IPS-NIHi11 (cell line): ENCODE results near the gene MYH14.
A peak's percentile ranks its signal among the peaks of the same experiment; 100 is the strongest.

Source experiments
- DNase-seq: peaks from one replicate; pipeline ENCODE4 v3.0.0; 2012; ENCODE audit warnings: mixed read lengths, low spot score

Gene MYH14

DNA sequence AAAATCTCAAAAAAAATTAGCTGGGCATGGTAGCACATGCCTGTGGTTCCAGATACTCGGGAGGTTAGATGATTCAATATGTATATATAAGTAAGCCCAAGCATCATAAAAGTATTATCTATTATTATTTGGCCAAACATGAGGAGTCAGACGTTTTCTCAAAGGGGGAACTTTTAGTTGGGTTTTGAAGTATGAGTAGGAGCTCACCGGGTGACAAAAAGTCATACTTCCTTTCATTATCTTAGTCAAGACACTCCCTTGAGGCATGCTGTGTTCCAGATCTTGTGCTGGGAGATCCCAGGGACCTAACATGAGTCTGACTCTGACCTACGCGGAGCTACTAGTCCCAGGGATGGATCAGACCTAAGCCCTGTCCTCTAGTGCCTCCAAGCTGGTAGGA, 8.2 kb upstream of the MYH14 start:
- no peak for DNase-seq

DNA sequence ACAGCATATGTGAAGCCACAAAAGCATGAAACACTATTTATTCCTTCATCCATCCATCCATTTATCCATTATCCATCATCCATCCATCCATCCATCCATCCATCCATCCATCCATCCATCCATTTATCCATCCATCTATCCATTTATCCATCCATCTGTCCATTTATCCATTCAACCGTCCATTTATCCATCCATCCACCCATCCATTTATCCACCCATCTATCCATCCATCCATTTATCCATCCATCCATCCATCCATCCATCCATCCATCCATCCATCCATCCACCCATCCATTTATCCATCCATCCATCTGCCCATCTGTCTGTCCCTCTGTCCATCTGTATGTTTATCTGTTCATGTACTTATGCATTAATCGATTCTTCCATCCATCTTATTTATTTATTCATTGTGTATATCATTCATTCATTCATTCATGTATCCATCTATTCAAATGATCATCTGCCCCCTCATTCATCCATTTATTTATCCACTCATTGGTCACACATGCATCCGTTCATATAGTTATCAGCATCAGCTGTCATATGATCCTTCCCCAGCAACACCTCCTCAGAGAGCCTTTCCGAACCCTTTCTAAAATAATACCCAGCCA, 7.0 kb upstream of the MYH14 start:
- DNase-seq, result no peak

DNA sequence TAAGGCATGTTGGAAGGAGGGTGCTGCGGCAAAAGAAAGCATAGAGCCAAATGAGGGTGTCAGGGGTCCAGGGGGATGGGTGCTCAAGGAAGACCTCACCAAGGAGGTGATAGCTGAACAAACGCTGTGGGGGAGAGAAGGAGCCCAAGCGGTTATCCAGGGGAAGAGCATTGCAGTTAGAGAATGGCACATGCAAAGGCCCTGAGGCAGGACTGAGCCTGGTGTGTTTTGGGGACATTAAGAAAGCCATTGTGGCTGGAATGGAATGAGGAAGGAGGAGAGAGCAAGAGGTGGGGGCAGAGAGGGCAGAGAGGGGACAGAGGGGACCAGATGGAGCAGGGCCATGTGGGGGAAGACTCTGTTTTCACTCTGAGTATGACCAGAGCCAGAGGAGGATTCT, 6.1 kb upstream of the MYH14 start:
- no peak for DNase-seq

DNA sequence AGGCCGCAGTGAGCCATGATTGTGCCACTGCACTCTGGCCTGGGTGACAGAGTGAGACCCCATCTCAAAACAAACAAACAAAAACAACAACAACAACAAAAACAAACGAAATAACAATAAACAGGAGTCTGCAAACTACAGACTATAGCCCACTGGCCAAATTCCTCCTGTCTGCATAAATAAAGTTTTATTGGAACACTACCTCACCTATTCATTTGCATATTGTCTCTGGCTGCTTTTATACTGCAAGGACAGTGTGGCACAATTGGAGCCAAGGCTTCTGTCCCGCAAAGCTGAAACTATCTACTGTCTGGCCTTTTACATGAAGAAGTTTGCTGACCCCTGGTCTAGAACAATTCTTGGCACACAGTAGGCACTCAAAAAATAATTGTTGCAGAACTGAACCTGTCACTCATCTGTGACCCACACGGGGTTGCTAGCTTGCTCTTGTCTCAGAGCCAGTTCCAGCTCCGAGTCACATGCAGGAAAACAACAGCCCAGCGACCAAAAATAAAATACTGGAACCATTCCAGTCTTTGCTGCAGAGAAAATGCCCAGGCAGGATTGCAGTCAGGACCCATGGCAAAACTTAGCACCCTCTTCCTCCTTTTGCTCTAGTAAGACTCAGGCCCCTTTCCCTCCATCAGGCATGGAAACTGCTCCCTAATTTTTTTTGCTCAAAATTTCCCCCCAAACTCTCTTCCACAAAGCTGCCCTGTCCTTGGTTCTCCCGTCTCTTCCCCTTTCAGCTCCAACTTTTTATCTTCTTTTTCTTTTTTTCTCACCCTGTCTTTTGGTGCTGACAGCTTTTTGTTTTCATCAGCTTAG, 4.8 kb upstream of the MYH14 start:
- DNase-seq, result no peak

DNA sequence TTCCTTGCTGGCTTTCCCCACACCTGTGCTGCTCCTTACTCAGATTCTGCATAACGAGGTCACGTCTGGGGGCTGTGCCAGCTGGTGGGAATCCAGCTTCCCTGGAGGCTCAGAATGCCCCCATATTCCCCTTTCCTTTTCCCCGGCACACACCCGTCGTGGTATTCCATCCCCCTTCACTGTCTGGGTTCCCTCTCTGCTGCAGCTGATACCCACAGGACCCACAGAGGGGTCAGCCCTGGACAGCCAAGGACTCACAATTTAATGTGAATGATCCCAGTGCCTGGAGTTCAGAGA, 4.2 kb upstream of the MYH14 start:
- DNase-seq, result no peak

DNA sequence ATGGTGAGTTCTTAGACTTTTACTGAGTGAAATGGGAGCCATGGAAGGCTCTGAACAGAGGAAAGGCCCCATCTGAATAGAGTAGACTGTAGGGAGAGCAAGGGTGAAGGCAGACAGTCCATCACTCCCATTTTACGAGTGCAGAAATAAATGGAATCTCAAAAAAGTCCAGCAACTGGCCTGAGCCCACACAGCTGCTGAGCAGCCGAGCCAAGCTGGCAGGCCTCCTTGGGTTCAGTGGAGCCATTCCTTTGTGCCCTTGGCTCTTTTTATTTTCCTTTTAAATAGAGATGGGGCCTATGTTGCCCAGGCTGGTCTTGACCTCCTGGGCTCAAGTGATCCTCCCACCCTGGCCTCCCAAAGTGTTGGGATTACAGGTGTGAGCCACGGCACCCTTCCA, 1.0 kb upstream of the MYH14 start:
- DNase-seq, result no peak

DNA sequence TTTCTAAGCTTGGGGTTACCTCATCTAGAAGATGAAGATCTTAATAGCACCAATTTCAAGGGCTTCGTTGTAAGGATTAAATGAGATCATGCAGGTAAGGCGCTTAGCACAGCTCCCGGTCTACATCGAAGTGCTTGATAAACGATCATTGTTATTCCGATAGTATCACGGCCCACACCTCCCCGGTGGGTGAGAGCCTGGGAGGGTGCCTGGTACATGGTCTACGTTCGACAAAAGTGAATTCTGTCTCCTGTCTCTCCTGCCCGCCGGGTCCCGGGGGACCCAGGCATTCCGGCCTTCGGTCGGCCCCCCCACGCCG, 501 bp upstream of the MYH14 start:
- DNase-seq, result no peak

DNA sequence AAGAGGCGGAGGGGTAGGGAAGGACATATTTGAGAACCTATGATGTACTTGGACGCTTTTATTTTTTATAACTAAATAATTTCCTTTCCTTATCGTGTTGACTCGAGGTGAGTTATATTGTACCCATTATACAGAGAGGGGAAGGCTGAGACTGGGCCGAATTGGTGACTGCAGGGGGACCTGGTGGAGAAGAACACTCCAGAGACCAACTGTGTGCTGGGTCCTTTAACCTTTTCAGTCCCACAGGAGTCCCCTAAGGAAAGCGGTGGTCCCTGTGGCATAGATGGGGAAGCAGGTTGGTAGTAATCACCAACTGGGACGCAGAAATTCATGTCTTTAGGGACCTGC, 633 bp downstream of the MYH14 start:
- DNase-seq, result no peak

DNA sequence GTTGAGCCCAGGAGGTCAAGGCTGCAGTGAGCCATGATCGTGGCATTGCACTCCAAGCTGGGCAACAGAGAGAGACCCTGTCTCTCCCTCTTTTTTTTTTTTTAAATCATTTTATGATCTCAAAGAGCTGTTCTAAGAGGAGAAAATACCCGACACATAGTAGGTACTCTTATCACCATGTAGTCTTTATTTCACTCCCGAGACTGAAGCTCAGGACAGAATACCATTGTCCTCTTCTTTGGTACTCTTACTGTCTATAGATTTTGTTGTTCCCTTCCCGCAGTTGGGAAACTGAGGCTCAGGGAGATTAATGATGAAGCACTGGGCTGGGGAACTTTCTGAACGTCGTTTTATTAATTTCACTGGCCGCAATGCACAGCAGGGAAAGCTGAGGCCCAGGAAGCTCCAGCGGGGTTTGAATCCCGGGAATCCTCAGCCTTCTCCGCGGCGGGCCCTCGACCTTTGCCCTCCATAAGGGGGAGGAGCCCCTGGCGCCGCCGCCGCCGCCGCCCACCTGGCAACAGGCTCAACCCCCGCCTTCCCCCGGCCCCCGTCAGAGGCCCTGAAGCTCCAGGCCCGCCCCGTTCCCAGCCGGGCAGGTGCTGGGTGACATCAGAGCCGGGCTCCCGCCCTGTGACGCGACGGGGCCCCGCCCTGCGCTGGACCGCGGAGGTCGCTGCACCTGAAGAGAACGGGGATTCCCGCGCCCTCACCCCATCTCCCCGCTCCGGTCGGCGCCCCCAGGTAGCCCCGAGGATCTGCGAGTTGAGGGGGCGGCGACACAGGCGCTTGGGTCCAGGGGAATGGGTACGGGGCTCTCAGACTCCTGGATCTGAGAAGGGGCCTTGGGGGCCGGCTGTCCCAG, 1.6 kb downstream of the MYH14 start:
- peak; percentile 94 for DNase-seq

DNA sequence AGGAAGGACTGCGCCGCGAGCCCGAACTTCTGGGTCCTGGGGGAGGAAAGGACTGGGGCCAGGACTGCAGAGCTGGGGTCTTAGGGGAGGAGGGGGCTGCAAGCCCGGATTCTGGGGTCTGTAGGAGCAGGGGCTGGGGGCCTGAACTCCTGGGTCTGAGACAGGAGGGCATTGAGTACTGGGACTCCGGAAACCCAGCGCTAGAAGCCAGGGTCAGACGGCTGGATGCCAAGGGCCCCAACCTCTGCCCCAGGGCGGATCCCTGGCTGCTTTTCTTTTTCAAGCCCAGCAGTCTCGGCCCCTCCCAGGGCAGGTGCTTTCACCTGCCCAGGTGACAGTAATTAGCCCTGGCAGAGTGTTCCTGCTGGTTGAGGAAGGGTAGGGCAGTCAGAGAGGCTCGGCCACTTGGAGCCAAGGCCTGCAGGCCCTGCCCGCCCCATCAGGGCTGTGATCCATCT, 2.3 kb downstream of the MYH14 start:
- peak; percentile 66 for DNase-seq

DNA sequence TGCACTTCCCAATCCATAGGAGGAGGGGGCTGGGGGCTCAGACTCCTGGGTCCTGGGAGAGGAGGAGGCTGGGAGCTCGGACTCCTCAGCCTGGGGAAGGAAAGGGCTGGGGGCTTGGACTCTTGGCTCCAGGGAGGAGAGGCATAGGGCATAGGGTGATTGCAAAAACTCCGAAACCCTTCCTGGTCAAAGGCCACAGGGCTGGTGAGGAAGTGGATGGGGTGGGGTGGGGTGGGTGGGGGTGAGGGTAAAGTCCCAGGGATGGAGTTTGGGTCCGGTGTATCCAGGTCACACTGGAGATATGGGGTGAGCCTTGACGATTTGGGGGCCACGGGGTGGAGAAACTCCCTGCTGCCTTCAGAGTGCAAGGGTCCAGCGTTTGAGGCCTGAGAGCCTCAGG, 2.8 kb downstream of the MYH14 start:
- DNase-seq, result no peak

DNA sequence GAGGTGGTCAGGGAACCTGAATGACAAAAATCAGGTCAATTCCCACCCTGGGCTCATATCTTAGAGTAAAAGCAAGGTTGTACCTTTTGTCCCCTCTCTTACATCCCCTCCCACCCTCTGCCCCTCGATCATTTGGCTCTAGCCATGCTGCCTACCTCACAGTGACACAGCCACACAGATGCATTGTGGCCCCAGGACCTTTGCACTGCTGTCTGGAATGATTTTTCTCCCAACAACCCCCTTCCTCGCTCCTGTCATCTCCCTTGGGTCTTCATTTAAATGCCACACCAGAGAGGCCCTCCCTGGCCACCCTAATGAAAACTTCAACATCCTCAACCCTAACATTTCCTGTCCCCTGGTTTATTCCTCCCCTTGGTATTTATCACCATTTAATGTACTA, 4.3 kb downstream of the MYH14 start:
- no peak for DNase-seq

DNA sequence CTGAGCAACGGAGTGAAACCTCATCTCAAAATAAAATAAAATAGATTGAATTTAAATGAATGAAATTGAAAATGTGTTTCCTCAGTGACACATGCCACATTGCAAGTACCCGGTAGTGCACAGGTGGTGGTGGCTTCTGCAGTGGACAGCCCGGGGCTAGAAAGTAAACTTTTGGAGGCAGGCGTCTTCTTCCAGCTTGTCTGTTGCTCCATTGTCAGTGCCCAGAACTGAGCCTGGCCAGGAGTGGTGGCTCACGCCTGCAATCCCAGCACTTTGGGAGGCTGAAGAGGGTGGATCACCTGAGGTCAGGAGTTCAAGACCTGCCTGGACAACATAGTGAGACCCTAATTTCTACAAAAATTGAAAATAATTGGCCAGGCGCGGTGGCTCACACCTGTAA, 5.7 kb downstream of the MYH14 start:
- DNase-seq, result no peak

DNA sequence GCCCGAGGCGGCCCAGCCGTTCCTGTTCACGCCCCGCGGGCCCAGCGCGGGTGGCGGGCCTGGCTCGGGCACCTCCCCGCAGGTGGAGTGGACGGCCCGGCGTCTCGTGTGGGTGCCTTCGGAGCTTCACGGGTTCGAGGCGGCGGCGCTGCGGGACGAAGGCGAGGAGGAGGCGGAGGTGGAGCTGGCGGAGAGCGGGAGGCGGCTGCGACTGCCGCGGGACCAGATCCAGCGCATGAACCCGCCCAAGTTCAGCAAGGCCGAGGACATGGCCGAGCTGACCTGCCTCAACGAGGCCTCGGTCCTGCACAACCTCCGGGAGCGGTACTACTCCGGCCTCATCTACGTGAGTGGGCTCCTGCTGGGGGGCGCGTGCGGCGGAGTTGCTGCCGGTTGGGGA, 7.0 kb downstream of the MYH14 start:
- DNase-seq, result no peak

DNA sequence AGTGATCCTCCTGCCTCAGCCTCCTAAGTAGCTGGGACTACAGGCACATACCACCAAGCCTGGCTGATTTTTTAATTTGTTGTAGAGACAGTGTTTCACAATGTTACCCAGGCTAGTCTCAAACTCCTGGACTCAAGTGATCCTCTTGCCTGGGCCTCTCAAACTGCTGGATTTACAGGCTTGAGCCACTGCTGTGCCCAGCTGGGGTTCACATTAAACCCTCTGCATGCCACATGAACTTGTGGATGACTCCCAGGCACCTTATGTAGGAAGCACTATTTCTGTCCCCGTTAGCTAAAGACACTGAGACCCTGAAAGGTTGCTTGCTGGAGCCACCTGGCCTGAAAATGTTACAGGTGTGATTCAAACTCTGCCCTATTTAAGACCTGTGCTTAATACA, 10.5 kb downstream of the MYH14 start:
- DNase-seq, result no peak

DNA sequence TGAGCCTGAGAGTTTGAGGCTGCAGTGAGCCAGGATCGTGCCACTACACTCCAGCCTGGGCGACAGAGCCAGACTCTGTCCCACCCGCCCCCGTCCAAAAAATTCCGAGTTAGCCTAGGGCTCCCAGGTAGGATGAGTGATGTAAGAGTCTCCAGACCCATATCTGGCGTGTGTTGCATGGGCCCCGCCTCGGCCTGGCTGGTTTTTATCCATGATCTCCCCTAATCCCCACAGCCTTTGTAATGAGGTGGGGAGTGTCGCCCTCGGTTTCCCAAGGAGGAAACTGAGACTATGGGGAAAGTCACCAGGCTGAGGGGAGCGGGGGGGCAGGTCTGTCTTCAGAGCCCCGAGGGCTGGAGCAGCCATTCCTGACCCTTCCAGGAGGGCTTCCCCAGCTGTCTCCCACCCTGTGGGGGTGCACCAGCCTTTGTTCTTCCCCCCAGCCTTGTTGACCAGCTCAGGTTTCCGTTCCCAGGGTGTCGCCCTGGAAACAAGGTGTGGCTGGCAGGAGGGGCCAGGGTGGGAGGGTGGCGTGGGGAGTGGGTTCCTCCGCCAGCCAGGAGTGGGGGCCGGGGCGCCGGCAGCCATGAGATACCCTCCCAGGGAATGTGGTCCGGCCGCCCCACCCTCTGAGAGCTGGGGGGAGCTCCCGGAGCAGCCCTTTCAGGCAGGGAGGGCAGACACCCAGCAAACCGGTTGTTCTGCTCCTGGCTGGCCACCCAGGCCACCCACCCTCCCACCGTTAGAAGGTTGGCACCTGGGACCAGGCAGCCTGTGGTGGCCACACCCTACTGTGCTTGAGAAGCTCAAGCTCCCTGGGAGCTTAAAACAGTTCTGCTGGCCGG, 11.5 kb downstream of the MYH14 start:
- DNase-seq, result peak; percentile 61

DNA sequence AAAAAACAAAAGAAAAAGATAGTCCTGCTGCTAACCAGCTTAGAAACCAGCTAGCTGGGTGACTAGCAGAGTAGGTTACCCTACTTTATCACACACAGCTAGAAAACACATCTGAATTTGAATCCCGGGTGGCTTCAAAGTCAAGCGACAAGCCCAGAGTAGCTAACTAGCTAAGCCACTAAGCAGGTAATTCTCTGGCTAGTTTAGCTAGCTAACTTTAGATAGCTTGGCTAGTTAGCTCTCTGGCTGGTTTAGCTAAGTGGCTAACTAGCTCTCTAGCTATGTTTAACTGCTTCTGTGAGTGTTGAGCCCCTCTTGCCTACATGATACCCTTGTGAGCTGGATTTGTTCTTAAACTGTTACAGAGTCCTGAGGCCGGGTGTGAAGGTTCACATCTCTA, 12.4 kb downstream of the MYH14 start:
- no peak for DNase-seq

DNA sequence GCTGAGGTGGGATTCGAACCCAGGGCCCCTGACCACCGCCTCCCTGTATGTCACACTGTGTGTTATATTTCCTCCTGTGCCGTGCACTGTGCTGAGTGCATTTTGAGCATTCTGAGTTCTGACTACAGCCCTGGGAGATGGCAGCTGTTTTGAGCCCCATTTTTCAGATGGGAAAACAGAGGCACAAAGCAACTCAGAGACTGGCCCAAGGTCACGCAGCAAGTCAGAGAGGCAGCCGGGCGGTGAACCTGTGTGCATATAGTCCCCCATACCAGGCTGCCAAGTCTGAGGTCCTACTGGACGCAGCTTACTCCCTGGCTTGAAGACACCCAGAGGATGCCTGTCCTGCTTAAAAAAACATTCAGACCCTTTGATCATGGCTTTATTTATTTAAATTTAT, 17.7 kb downstream of the MYH14 start:
- DNase-seq, result no peak

DNA sequence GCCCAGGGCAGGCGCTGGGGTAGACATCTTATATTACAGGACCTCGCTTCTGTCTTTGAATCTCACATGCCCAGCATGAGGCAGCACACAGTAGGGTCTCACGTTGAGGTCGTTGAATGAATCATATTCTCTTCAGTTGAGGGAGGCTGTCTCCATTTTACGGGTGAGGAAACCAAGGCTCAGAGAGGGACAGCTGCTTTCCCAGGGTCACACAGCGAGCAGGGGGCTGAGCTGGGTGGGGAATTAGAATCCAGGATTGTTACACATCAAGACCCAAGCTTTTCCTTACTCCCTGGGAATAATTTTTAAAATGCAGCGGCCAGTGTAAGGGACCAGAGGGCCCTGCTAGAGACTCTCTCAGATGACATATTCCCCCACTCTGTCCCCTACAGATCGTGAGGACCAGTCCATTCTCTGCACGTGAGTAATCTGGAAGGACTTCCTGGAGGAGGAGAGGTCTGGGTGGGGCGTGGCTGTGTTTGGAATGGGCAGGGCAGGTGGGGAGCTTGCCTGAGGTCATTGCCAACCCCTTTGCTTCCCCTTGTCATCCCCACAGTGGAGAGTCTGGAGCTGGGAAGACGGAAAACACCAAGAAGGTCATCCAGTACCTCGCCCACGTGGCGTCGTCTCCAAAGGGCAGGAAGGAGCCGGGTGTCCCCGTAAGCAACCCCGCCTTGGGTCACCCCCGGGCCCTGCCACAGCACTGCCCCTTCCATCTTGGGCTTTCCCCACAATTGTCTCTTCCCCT, 19.4 kb downstream of the MYH14 start:
- DNase-seq, result no peak

DNA sequence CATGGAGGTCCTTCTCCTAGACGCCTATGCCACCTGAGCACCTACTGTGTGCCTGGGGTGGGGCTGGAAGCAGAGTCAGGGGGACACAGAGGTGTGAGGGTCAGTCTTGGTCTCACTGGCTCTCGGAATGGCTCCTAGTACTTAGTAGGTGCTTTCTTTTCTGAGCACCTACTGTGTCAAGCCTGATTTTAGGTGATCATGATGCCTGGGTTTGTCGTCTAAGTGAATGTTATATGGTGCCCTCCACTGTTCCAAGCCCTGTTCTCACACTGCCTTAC, 20.0 kb downstream of the MYH14 start:
- DNase-seq, result no peak

DNA sequence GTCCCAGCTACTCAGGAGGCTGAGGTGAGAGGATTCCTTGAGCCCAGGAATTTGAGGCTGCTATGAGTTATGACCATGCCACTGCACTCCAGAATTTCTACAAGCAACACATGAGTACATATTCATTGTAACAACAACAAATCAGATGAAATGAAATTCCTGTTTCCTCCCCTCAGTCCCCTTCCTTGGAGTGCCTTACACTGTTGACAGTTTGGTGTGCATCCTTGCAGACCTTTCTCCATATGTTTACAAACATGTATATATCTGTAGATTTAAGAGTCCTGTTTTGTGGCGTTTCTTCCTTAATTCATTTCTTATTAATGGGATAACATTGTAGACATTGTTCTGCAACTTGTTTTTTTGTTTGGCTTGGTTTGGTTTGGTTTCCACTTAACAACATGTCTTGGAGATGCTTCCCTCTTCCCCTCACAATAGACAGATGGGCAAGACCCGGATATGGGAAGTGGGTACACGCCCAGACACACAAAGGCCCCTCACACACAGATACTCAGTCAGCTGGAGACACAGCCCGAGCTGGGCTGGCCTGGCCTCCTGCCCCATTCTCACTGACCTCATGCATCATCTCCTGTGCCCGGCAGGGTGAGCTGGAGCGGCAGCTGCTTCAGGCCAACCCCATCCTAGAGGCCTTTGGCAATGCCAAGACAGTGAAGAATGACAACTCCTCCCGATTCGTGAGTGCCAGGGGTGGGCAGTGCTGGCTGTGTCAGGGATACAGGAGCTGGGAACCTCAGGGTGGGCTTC, 21.7 kb downstream of the MYH14 start:
- DNase-seq, result no peak
